Neutrophil (primary cell): ENCODE results near the gene ADAMTS17.

Experiments used
- H3K27ac ChIP-seq: fragments of 200-600 bp; sonication (generic); 2 replicates; pipeline ENCODE4 v1.5.1; 2016; ENCODE audit warnings: mild to moderate bottlenecking, moderate library complexity
- H3K27me3 ChIP-seq: fragments of 200-600 bp; sonication (generic); 2 replicates; pipeline ENCODE4 v1.6.0; 2016; ENCODE audit warnings: mild to moderate bottlenecking
- H3K36me3 ChIP-seq: fragments of 200-600 bp; sonication (generic); 2 replicates; pipeline ENCODE4 v1.5.1; 2017
- H3K4me1 ChIP-seq, 2 experiments: fragments of 200-600 bp in 1 of 2; sonication (generic) in 1 of 2; 1 replicate in 1 of 2; 2 replicates in 1 of 2; pipeline versions ENCODE4 v1.5.1 to v1.6.1; 2013 to 2016; ENCODE audit warnings: low read depth in 1 of 2, low read length in 1 of 2, mild to moderate bottlenecking in 1 of 2, moderate library complexity in 1 of 2; ENCODE audit not compliant: control insufficient read depth in 1 of 2, insufficient read depth in 1 of 2
- H3K4me3 ChIP-seq, 2 experiments: fragments of 200-600 bp in 1 of 2; sonication (generic) in 1 of 2; 1 replicate in 1 of 2; 2 replicates in 1 of 2; pipeline ENCODE4 v1.5.1; 2013 to 2016; ENCODE audit warnings: low read depth in 1 of 2, low read length in 1 of 2, mild to moderate bottlenecking in 1 of 2, moderate library complexity in 1 of 2
- H3K9me3 ChIP-seq: fragments of 200-600 bp; sonication (generic); 2 replicates; pipeline ENCODE4 v1.5.1; 2016
- CTCF ChIP-seq: fragments of 200-600 bp; sonication (generic); IDR thresholded peaks from 2 replicates; pipeline ENCODE4 v1.5.1; 2016; ENCODE audit warnings: antibody characterized with exemption

The ADAMTS17 gene

GRCh38 chr15:100211855-100212850 lies 129.6 kb downstream of the ADAMTS17 start:
- Histone ChIP-seq H3K4me1 (no peaks in the 10 kb centered on the region), H3K27ac (no peak overlapping the region), H3K36me3 (no peaks in the 10 kb centered on the region), H3K4me3 (no peak overlapping the region), H3K9me3 (no peaks in the 10 kb centered on the region), H3K27me3 (no peaks in the 10 kb centered on the region)
- TF ChIP-seq CTCF = no peak

- TF ChIP-seq CTCF = no peak
- no peaks in the 10 kb centered on the region for H3K36me3 ChIP-seq
- no peaks in the 10 kb centered on the region for H3K4me1 ChIP-seq
- H3K4me3 ChIP-seq = no peak overlapping the region
- H3K9me3 ChIP-seq = no peaks in the 10 kb centered on the region
- H3K27me3 ChIP-seq = no peaks in the 10 kb centered on the region
- no peak overlapping the region for H3K27ac ChIP-seq
These were observed 131.4 kb downstream of the ADAMTS17 start for GRCh38 chr15:100210338-100210737.

- TF ChIP-seq CTCF = no peak
- no peak overlapping the region for H3K27ac ChIP-seq
- no peaks in the 10 kb centered on the region for H3K36me3 ChIP-seq
- H3K4me3 ChIP-seq = no peak overlapping the region
- H3K27me3 ChIP-seq = no peaks in the 10 kb centered on the region
- H3K9me3 ChIP-seq = no peaks in the 10 kb centered on the region
- H3K4me1 ChIP-seq = no peaks in the 10 kb centered on the region
These were observed 132.7 kb downstream of the ADAMTS17 start for GRCh38 chr15:100208921-100209603.

- no peak overlapping the region for H3K27ac ChIP-seq
- H3K36me3 ChIP-seq = no peaks in the 10 kb centered on the region
- no peaks in the 10 kb centered on the region for H3K27me3 ChIP-seq
- H3K9me3 ChIP-seq = no peaks in the 10 kb centered on the region
- no peaks in the 10 kb centered on the region for H3K4me1 ChIP-seq
- no peak for TF ChIP-seq CTCF
- H3K4me3 ChIP-seq = no peak overlapping the region
These were observed 134.7 kb downstream of the ADAMTS17 start for GRCh38 chr15:100207053-100207452.

- Histone ChIP-seq H3K9me3 (no peaks in the 10 kb centered on the region), H3K27ac (no peak overlapping the region), H3K4me3 (no peak overlapping the region), H3K4me1 (no peaks in the 10 kb centered on the region), H3K36me3 (no peaks in the 10 kb centered on the region), H3K27me3 (no peaks in the 10 kb centered on the region)
- TF ChIP-seq CTCF = no peak
These were observed 135.1 kb downstream of the ADAMTS17 start for GRCh38 chr15:100206643-100207042.
